ENCODE results near the gene TOE1. TPM values are rescaled to one million over a fixed set of nuclear protein-coding genes. Genes with fewer than 3 reads are reported as not detected.

The TOE1 gene
- total and polyA plus RNA-seq, 8 donors: 0.87 to 31.5 (median 8.1) TPM

DNA sequence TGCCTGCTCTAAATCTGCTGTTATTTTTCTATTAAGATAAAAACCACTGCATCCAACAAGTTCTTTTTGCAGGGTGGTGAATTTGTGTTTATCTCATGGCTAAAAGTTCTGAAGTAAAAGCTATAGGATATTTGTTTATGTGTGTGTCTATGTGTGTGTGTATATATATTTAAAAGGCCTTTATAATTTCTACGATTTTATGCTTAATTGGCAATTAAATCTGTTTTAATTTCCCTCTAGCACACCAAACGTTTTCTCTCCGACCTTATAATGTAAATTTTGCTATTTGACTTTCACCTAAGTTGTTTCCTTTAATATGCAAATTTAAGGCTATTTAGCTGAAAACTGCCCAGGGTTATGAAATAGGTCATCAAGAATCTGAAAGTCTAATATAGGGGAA is 33.1 kb upstream of the TOE1 start:
- H3K9me3 ChIP-seq: no peaks in the 10 kb centered on the region

DNA sequence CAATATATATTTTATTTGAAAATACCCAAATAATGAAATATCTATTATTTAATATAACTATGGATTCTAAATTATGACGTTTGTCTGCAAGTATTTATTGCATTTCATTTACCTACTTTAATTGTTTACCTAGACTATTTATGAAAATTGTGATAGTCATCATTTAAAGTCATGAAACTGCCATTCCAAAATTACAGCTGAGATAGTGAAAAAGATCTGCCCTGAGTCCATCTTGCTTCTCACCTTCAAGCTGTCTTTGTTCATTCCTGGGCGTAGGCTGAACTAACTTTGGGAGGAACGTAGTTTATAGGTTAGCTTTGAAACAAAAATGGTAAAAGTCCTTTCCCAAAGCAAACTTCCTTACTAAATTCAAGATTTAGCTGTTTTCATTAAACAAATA is 25.7 kb upstream of the TOE1 start:
- DNase-seq: no peak
- TF ChIP-seq EP300 (IDR thresholded peaks at IDR 0.05) (no peak), POLR2AphosphoS5 (IDR thresholded peaks at IDR 0.05) (no peak), POLR2A (IDR thresholded peaks at IDR 0.05) (no peak)
- TF ChIP-seq, protein P1, sequence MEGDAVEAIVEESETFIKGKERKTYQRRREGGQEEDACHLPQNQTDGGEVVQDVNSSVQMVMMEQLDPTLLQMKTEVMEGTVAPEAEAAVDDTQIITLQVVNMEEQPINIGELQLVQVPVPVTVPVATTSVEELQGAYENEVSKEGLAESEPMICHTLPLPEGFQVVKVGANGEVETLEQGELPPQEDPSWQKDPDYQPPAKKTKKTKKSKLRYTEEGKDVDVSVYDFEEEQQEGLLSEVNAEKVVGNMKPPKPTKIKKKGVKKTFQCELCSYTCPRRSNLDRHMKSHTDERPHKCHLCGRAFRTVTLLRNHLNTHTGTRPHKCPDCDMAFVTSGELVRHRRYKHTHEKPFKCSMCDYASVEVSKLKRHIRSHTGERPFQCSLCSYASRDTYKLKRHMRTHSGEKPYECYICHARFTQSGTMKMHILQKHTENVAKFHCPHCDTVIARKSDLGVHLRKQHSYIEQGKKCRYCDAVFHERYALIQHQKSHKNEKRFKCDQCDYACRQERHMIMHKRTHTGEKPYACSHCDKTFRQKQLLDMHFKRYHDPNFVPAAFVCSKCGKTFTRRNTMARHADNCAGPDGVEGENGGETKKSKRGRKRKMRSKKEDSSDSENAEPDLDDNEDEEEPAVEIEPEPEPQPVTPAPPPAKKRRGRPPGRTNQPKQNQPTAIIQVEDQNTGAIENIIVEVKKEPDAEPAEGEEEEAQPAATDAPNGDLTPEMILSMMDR (IDR thresholded peaks at IDR 0.05): no peak
- intact Hi-C loops (cut with DNase I; ENCODE audit: low total_unique reads): no loop called here
- no peak overlapping the region for H3K4me3 ChIP-seq
- H3K9me3 ChIP-seq: no peaks in the 10 kb centered on the region
- peaks cover 0 to 7% (median 0%) of the 10 kb centered on the region in 4 donors for H3K4me1 ChIP-seq
- no peak overlapping the region for H3K27ac ChIP-seq
- no peaks in the 10 kb centered on the region for H3K27me3 ChIP-seq
- no peaks in the 10 kb centered on the region for H3K36me3 ChIP-seq
- WGBS, 5 donors: 34 to 59% (median 52%) methylated on average over 3 of the region's 3 CpGs

More for the DNA sequence above, 33.1 kb upstream of the TOE1 start:
- 74 to 86% (median 82%) methylated on average over 3 of the region's 3 CpGs for WGBS, 5 donors
- no peak for TF ChIP-seq EP300 (IDR thresholded peaks at IDR 0.05)
- no peak for TF ChIP-seq POLR2A (IDR thresholded peaks at IDR 0.05)
- TF ChIP-seq, protein P1 (IDR thresholded peaks at IDR 0.05): no peak
- TF ChIP-seq POLR2AphosphoS5 (IDR thresholded peaks at IDR 0.05): no peak
- Histone ChIP-seq H3K4me3 (no peak overlapping the region), H3K27me3 (no peaks in the 10 kb centered on the region), H3K27ac (no peak overlapping the region), H3K36me3 (no peaks in the 10 kb centered on the region), H3K4me1 (peaks cover 8 to 20% (median 17%) of the 10 kb centered on the region in 4 donors)
- intact Hi-C loops (cut with DNase I; ENCODE audit: low total_unique reads): no loop called here
- DNase-seq: no peak

DNA sequence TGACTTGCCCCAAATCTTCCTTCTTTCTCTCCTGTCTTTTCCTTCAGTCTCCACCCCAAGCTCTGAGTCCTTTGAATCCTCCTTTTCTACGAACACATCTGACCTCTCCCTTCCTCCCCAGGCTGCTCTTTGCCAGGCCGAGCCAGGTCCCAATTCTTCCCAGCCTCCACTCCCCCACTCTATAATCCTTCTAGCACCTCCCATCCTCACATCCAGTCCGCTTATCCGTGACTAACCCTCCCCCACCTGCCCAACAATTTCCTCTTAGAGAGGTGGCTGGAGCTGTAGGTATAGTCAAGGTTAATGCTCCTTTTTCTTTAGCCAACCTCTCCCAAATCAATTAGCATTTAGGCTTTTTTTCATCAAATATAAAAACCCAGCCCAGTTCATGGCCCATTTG is 22.8 kb upstream of the TOE1 start:
- Histone ChIP-seq H3K36me3 (no peaks in the 10 kb centered on the region), H3K9me3 (no peaks in the 10 kb centered on the region), H3K4me1 (peaks cover 0 to 7% (median 0%) of the 10 kb centered on the region in 4 donors), H3K4me3 (no peak overlapping the region), H3K27me3 (no peaks in the 10 kb centered on the region), H3K27ac (no peak overlapping the region)
- intact Hi-C loops (cut with DNase I; ENCODE audit: low total_unique reads): no loop called here
- TF ChIP-seq POLR2AphosphoS5 (IDR thresholded peaks at IDR 0.05): no peak
- TF ChIP-seq, protein P1 (IDR thresholded peaks at IDR 0.05): no peak
- no peak for TF ChIP-seq POLR2A (IDR thresholded peaks at IDR 0.05)
- TF ChIP-seq EP300 (IDR thresholded peaks at IDR 0.05): no peak
- WGBS, 5 donors: 70 to 87% (median 76%) methylated on average over 4 of the region's 4 CpGs
- DNase-seq: no peak

DNA sequence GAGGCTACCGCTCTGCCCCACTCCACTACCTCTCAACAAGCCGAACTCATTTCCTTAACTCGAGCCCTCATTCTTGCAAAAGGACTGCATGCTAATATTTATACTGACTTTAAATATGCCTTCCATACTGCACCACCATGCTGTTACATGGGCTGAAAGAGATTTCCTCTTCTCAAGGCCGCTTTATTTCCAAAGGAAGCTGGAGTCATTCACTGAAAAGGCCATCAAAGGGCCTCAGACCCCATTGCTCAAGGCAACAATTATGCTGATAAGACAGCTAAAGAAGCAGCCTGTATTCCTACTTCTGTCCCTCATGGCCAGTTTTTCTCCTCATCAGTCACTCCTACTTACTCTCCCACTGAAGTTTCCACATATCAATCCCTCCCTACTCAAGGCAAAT is 20.2 kb upstream of the TOE1 start:
- Histone ChIP-seq H3K27me3 (no peaks in the 10 kb centered on the region), H3K27ac (no peak overlapping the region), H3K36me3 (no peaks in the 10 kb centered on the region), H3K9me3 (no peaks in the 10 kb centered on the region), H3K4me1 (peaks cover 0 to 2% (median 0%) of the 10 kb centered on the region in 4 donors), H3K4me3 (no peak overlapping the region)
- intact Hi-C loops (cut with DNase I; ENCODE audit: low total_unique reads): no loop called here
- TF ChIP-seq POLR2A (IDR thresholded peaks at IDR 0.05) (no peak), EP300 (IDR thresholded peaks at IDR 0.05) (no peak)
- TF ChIP-seq, protein P1 (IDR thresholded peaks at IDR 0.05): no peak
- no peak for DNase-seq
- WGBS, 5 donors: 85 to 96% (median 91%) methylated on average over 4 of the region's 4 CpGs
